ENCODE measurements around the gene RPL13A. TPM values are rescaled to one million over a fixed set of nuclear protein-coding genes. Genes with fewer than 3 reads are reported as not detected.

The RPL13A gene
- total and polyA plus RNA-seq, 2 donors from 2014 or later = 2,090 to 3,309 TPM

- Histone ChIP-seq H3K4me3 (ENCODE audit: low read length in 3 of 3) (no peak overlapping the region), H3K27me3 (ENCODE audit: control insufficient read depth, insufficient read depth, low read length) (no peaks in the 10 kb centered on the region), H3K4me1 (ENCODE audit: control insufficient read depth in 2 of 3, insufficient read depth in 2 of 3, low read depth in 1 of 3, low read length in 3 of 3) (peaks cover 0 to 3% (median 0%) of the 10 kb centered on the region in 3 donors), H3K36me3 (ENCODE audit: control insufficient read depth in 2 of 3, insufficient read depth in 3 of 3, low read length in 3 of 3) (peaks cover 0 to 5% (median 5%) of the 10 kb centered on the region in 3 donors), H3K9me3 (ENCODE audit: control insufficient read depth in 2 of 3, insufficient read depth in 1 of 3, low read length in 3 of 3) (no peaks in the 10 kb centered on the region), H3K27ac (ENCODE audit: low read depth in 2 of 2, low read length in 2 of 2) (no peak overlapping the region), H3K9ac (ENCODE audit: low read length in 3 of 3) (no peak overlapping the region)
- TF ChIP-seq CTCF (IDR thresholded peaks at IDR 0.05; ENCODE audit: borderline replicate concordance, extremely low read depth, insufficient read depth) = no peak
- DNase-seq (no peak), FAIRE-seq (no peak)
- intact Hi-C loops (cut with DNase I) = no loop called here
These were observed 37.5 kb downstream of the RPL13A start for GRCh38 chr19:49524812-49525455.

- H3K27ac ChIP-seq (ENCODE audit: low read depth in 2 of 2, low read length in 2 of 2) = peak overlapping the region; percentile 41 to 81
- no peak for FAIRE-seq
- peak overlapping the region in 2 of 3 donors; percentile 1 to 8 for H3K9ac ChIP-seq (ENCODE audit: low read length in 3 of 3)
- intact Hi-C loops (cut with DNase I) = no loop called here
- H3K27me3 ChIP-seq (ENCODE audit: control insufficient read depth, insufficient read depth, low read length) = no peaks in the 10 kb centered on the region
- TF ChIP-seq CTCF (IDR thresholded peaks at IDR 0.05; ENCODE audit: borderline replicate concordance, extremely low read depth, insufficient read depth) = no peak
- H3K4me3 ChIP-seq (ENCODE audit: low read length in 3 of 3) = peak overlapping the region; percentile 36 to 56 (median 44)
- peaks cover 0 to 7% (median 0%) of the 10 kb centered on the region in 3 donors for H3K36me3 ChIP-seq (ENCODE audit: control insufficient read depth in 2 of 3, insufficient read depth in 3 of 3, low read length in 3 of 3)
- no peaks in the 10 kb centered on the region for H3K9me3 ChIP-seq (ENCODE audit: control insufficient read depth in 2 of 3, insufficient read depth in 1 of 3, low read length in 3 of 3)
- DNase-seq = peak in 3 of 5 donors; percentile 25 to 84 (median 81)
- H3K4me1 ChIP-seq (ENCODE audit: control insufficient read depth in 2 of 3, insufficient read depth in 2 of 3, low read depth in 1 of 3, low read length in 3 of 3) = peaks cover 0 to 4% (median 0%) of the 10 kb centered on the region in 3 donors
These were observed 40.9 kb downstream of the RPL13A start for GRCh38 chr19:49528211-49528771.

- FAIRE-seq (no peak), DNase-seq (no peak)
- TF ChIP-seq CTCF (IDR thresholded peaks at IDR 0.05; ENCODE audit: borderline replicate concordance, extremely low read depth, insufficient read depth) = no peak
- intact Hi-C loops (cut with DNase I) = no loop called here
- Histone ChIP-seq H3K4me3 (ENCODE audit: low read length in 3 of 3) (no peak overlapping the region), H3K9me3 (ENCODE audit: control insufficient read depth in 2 of 3, insufficient read depth in 1 of 3, low read length in 3 of 3) (no peaks in the 10 kb centered on the region), H3K9ac (ENCODE audit: low read length in 3 of 3) (no peak overlapping the region), H3K27me3 (ENCODE audit: control insufficient read depth, insufficient read depth, low read length) (no peaks in the 10 kb centered on the region), H3K36me3 (ENCODE audit: control insufficient read depth in 2 of 3, insufficient read depth in 3 of 3, low read length in 3 of 3) (peaks cover 0 to 2% (median 0%) of the 10 kb centered on the region in 3 donors), H3K27ac (ENCODE audit: low read depth in 2 of 2, low read length in 2 of 2) (no peak overlapping the region), H3K4me1 (ENCODE audit: control insufficient read depth in 2 of 3, insufficient read depth in 2 of 3, low read depth in 1 of 3, low read length in 3 of 3) (peaks cover 0 to 8% (median 0%) of the 10 kb centered on the region in 3 donors)
These were observed 43.3 kb downstream of the RPL13A start for GRCh38 chr19:49530708-49531107.
